GM21390 (cell line): ENCODE data around the gene DAG1.
A peak's percentile ranks its signal among the peaks of the same experiment; 100 is the strongest.

Experiments
- ATAC-seq: cut with Tn5 transposase; IDR thresholded peaks from one replicate; pipeline ENCODE4 v1.9.1; 2021; ENCODE audit not compliant: unreplicated experiment

DAG1 gene

GRCh38 chr3:49469936-49470713 is at the start of gene DAG1:
Gene DAG1, plus strand, starts transcription at chr3:49470267. Its CDS starts 40,268 bp downstream, at chr3:49510535.
- ATAC-seq, result peak; percentile 86

DNA sequence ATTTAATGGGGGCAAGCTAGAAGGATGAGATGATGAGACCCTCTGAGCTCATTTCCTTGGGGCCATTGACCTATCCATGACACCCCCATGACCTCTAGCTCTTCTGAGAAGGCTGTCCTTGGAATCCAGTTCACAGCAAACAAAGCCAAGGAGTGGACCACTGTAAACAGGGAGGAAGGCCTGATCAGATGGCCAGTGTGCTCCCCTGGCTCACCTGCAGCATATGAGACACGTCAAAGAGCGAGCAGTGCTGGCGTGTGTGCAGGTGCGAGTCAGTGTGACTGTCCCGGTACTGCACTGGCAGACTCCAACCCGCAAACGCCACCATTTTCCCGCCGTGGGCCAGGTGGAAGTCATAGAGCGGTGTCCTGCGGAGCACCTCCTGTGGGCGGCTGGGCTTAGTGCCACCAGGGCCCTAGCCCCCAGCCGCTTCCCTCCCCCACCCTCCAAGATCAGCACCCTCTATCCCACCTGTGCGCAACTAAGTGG is 48.1 kb upstream of the DAG1 start:
- ATAC-seq, result no peak

- no peak for ATAC-seq
Measured at GRCh38 chr3:49422379-49423248, 47.5 kb upstream of the DAG1 start, which contains the start of gene AMT. Gene AMT, minus strand, starts transcription at chr3:49422473. Its CDS starts 23 bp downstream, at chr3:49422450.

- ATAC-seq, result no peak
Measured at GRCh38 chr3:49424816-49425215, 45.3 kb upstream of the DAG1 start.

- ATAC-seq, result no peak
Measured at GRCh38 chr3:49427586-49427985, 42.5 kb upstream of the DAG1 start.

- ATAC-seq, result no peak
Measured at GRCh38 chr3:49428752-49429080, 41.4 kb upstream of the DAG1 start.

GRCh38 chr3:49434731-49435130 is 35.3 kb upstream of the DAG1 start:
- ATAC-seq, result no peak

- no peak for ATAC-seq
Measured at GRCh38 chr3:49445391-49445790, 24.7 kb upstream of the DAG1 start.

DNA sequence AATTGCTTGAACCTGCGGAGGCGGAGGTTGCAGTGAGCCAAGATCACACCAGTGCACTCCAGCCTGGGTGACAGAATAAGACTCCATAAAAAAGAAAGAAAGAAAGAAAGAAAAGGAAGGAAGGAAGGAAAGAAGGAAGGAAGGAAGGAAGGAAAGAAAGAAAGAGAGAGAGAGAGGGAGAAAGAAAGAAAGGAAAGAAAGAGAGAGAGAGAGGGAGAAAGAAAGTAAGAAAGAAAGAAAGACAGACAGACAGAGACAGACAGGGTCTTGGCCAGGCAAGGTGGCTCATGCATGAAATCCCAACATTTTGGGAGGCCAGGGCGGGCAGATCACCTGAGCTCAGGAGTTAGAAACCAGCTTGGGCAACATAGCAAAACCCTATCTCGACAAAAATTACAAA is 16.4 kb upstream of the DAG1 start:
- ATAC-seq, result no peak

DNA sequence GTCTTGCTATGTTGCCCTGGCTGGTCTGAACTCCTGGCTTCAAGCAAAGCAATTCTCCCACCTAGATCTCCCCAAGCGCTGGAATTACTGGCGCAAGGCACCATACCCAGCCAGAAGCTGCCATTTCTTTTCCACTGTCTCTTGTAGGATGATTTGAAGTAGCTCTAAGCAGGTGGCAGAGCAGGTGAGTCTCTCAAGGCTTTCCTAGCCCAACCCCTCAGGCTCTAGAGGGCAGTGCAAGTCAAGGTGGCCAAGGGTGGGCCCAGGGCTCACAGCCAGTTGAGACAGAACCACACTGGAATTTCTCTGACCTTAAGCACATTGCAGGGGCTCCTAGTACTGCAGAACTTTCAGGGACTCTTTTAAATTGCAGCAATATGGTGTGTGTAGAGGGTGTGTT is 15.6 kb upstream of the DAG1 start:
- ATAC-seq, result no peak

- no peak for ATAC-seq
Measured at GRCh38 chr3:49454898-49455681, 15.0 kb upstream of the DAG1 start.

GRCh38 chr3:49456466-49456865 is 13.6 kb upstream of the DAG1 start:
- ATAC-seq, result no peak

GRCh38 chr3:49460188-49460890 is 9.7 kb upstream of the DAG1 start:
- no peak for ATAC-seq

GRCh38 chr3:49460956-49461355 is 9.1 kb upstream of the DAG1 start:
- ATAC-seq, result no peak

- no peak for ATAC-seq
Measured at GRCh38 chr3:49461443-49462171, 8.5 kb upstream of the DAG1 start.

GRCh38 chr3:49462222-49462621 is 7.8 kb upstream of the DAG1 start:
- ATAC-seq, result no peak

DNA sequence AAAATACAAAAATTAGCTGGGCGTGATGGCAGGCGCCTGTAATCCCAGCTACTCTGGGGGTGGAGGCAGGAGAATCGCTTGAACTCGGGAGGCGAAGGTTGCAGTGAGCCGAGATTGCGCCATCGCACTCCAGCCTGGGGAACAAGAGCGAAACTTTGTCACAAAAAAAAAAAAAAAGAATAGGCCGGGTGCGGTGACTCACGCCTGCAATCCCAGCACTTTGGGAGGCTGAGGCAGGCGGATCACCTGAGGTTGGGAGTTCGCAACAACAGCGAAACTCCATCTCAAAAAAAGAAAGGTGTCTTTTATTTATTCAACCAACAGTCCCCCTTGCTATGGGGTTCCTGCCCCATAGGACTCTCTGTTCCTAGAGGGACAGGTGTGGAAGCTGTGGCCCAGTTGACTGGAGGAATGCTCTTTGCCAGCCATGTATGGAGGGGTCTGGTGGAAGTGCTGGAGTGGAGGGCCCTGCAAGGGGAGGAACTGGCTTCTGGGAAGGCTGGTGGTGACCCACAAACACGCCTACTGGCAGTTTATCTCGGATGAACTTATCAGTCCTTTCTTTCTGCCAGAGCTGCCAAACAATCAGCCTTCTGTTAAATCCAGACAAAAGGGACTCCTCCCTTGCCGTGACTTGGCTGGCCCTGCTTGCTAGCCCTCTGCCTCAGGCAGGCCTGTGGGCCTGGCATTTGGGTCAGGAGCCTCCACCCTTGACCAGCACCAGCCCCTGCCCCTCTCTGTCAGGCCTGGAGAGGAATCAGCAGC is 4.6 kb upstream of the DAG1 start:
- no peak for ATAC-seq

DNA sequence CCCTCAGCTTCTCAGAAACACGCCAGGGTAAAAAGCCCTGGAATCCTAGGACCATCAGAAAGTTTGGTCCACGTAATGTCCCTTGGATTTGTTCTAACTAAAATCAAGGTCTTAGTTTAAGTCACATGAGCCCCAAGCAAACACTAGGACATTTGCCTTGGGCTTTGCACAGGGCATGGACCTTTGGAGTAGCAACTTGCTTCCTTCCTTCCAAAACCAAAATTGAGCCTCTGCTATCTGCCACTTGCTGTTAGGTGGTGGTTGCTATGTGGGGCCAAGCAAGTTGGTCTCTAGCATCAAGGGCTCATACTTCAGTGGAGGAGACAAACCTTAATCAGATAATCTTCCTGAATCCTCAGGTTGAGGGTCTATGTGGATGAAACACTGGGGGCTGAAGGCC is 4.0 kb upstream of the DAG1 start:
- ATAC-seq, result no peak
